Measurements from ENCODE around the gene PLA2G7.
A peak's percentile ranks its signal among the peaks of the same experiment; 100 is the strongest.
"Not testable (repeated sequence)": the region's sequence is repeated elsewhere in the genome, so short reads cannot be mapped to it uniquely, and the experiment has no call there.

PLA2G7 gene

GRCh38 chr6:46748940-46749503 is 13.8 kb upstream of the PLA2G7 start:
- no peak for DNase-seq (ENCODE audit: low spot score)

- DNase-seq (ENCODE audit: low spot score) = no peak
These were observed 11.5 kb upstream of the PLA2G7 start, which contains the start of gene ANKRD66 for GRCh38 chr6:46746696-46747095. ANKRD66 (plus strand) TSS chr6:46746933; CDS start chr6:46751949, 5,016 bp downstream.

- DNase-seq (ENCODE audit: low spot score) = no peak
These were observed 10.8 kb upstream of the PLA2G7 start for GRCh38 chr6:46745973-46746372.

- DNase-seq (ENCODE audit: low spot score) = not testable (repeated sequence)
These were observed 9.1 kb upstream of the PLA2G7 start for GRCh38 chr6:46744159-46744725.

- DNase-seq (ENCODE audit: low spot score) = no peak
These were observed 8.4 kb upstream of the PLA2G7 start for GRCh38 chr6:46743425-46744158.

GRCh38 chr6:46741910-46742309 is 6.7 kb upstream of the PLA2G7 start:
- DNase-seq (ENCODE audit: low spot score) = no peak

- no peak for DNase-seq (ENCODE audit: low spot score)
These were observed 6.3 kb upstream of the PLA2G7 start for GRCh38 chr6:46741482-46741881.

- DNase-seq (ENCODE audit: low spot score) = no peak
These were observed 1.7 kb upstream of the PLA2G7 start for GRCh38 chr6:46736906-46737305.

- no peak for DNase-seq (ENCODE audit: low spot score)
These were observed 501 bp upstream of the PLA2G7 start for GRCh38 chr6:46735720-46736031.

GRCh38 chr6:46733341-46733801 is 1.8 kb downstream of the PLA2G7 start:
- DNase-seq (ENCODE audit: low spot score) = peak; percentile 18

GRCh38 chr6:46730921-46731461 is 4.2 kb downstream of the PLA2G7 start:
- peak; percentile 59 for DNase-seq (ENCODE audit: low spot score)

- DNase-seq (ENCODE audit: low spot score) = no peak
These were observed 5.3 kb downstream of the PLA2G7 start for GRCh38 chr6:46729787-46730326.

- DNase-seq (ENCODE audit: low spot score) = no peak
These were observed 14.8 kb downstream of the PLA2G7 start for GRCh38 chr6:46720401-46720800.

GRCh38 chr6:46719099-46719498 is 16.1 kb downstream of the PLA2G7 start:
- no peak for DNase-seq (ENCODE audit: low spot score)

GRCh38 chr6:46715141-46715540 is 20.0 kb downstream of the PLA2G7 start:
- no peak for DNase-seq (ENCODE audit: low spot score)

- DNase-seq (ENCODE audit: low spot score) = no peak
These were observed 23.7 kb downstream of the PLA2G7 start for GRCh38 chr6:46711491-46711890.

GRCh38 chr6:46706464-46706863 is 28.7 kb downstream of the PLA2G7 start:
- no peak for DNase-seq (ENCODE audit: low spot score)

GRCh38 chr6:46704562-46704961 is 30.6 kb downstream of the PLA2G7 start:
- peak; percentile 70 for DNase-seq (ENCODE audit: low spot score)

GRCh38 chr6:46699970-46700369 is 35.2 kb downstream of the PLA2G7 start:
- no peak for DNase-seq (ENCODE audit: low spot score)

GRCh38 chr6:46690911-46691451 is 44.2 kb downstream of the PLA2G7 start:
- no peak for DNase-seq (ENCODE audit: low spot score)

- DNase-seq (ENCODE audit: low spot score) = no peak
These were observed 44.9 kb downstream of the PLA2G7 start for GRCh38 chr6:46690141-46690755.

GRCh38 chr6:46689657-46690056 is 45.5 kb downstream of the PLA2G7 start:
- DNase-seq (ENCODE audit: low spot score) = no peak

Measured in pons (tissue), 1 donor.